ENCODE results near the gene PLAC9.

PLAC9 gene

DNA sequence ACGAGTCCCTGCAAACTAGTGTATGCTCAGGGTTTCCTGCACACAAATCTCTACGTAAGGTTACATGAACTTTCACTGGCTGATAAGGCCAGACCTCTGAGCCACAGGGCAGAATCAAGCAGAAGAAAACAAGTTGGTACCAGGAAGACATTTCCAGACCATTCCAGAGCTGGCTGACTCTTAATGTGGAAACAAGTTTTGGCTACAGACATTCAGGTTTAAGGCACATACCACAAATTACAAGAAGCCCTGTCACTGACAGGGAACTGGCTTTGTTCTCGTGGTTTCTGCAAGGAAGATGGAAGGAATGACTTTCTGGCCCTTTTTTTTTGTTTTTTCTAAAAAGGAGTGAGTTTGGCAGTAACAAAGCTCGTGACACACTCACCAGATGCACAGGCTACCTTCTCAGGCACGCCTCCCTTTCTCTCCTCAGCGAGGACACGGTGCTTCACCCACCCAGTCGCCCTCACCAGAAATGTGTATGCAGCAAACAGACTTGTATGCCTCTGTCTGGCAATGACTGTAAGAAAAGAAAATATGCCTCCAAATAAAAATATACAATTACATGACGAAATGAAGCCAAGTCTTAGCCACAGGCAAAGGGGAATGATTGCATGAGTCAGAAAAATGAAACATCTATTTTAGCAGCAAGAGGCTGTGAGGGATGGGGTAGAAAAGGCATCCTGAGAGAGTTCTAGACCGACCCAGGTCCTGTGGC is 22.6 kb downstream of the PLAC9 start:
- FAIRE-seq (no peak), DNase-seq (ENCODE audit: insufficient read length) (no peak)
- no peak for TF ChIP-seq POLR2A (IDR thresholded peaks at IDR 0.05; ENCODE audit: low read depth, low read length)
- TF ChIP-seq TAF1 (IDR thresholded peaks at IDR 0.05; ENCODE audit: borderline replicate concordance, low read depth, low read length): no peak
- TF ChIP-seq POLR2AphosphoS5 (IDR thresholded peaks at IDR 0.05; ENCODE audit: low read depth, low read length): no peak

DNA sequence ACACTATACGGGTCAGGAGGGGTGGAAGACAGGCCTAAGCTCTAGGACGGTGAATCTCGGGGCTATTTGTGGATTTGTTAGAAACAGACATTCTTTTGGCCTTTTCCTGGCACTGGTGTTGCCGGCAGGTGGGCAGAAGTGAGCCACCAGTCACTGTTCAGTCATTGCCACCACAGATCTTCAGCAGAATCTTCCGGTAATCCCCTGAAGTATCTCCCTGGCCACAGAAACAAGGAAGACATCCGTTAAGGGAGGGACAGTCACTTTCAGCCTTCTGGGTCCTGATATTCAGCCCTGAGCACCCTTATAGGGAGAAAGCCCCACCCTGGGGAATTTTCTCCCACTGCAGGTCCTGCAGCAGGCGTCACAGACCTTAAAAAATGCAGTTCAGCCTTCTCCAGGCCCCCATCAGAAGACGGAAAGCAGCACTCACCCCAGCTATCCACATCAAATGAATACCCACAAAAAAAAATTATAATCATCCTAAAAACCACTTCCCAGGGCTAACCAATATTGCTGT is 23.2 kb downstream of the PLAC9 start:
- DNase-seq (ENCODE audit: insufficient read length) (no peak), FAIRE-seq (no peak)
- no peak for TF ChIP-seq POLR2AphosphoS5 (IDR thresholded peaks at IDR 0.05; ENCODE audit: low read depth, low read length)
- no peak for TF ChIP-seq POLR2A (IDR thresholded peaks at IDR 0.05; ENCODE audit: low read depth, low read length)
- TF ChIP-seq TAF1 (IDR thresholded peaks at IDR 0.05; ENCODE audit: borderline replicate concordance, low read depth, low read length): no peak

DNA sequence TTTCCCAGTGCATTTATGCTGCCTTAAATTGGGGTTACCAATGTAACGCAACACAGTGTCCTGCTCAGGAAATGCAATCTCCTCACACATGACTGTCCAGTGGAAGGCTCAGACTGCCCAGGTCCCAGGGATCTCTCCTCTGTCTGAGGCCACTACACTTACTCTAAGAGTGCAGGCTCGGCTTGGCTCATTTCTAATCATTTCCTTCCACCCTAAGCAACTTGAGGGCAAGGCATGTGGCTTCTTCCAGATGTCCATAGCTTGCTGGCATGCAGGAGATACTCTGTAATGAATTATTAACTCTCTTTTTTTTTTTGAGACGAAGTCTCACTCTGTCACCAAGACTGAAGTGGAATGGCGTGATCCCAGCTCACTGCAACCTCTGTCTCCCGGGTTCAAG is 23.7 kb downstream of the PLAC9 start:
- no peak for FAIRE-seq
- TF ChIP-seq POLR2AphosphoS5 (IDR thresholded peaks at IDR 0.05; ENCODE audit: low read depth, low read length) (no peak), TAF1 (IDR thresholded peaks at IDR 0.05; ENCODE audit: borderline replicate concordance, low read depth, low read length) (no peak), POLR2A (IDR thresholded peaks at IDR 0.05; ENCODE audit: low read depth, low read length) (no peak)
- DNase-seq (ENCODE audit: insufficient read length): no peak

DNA sequence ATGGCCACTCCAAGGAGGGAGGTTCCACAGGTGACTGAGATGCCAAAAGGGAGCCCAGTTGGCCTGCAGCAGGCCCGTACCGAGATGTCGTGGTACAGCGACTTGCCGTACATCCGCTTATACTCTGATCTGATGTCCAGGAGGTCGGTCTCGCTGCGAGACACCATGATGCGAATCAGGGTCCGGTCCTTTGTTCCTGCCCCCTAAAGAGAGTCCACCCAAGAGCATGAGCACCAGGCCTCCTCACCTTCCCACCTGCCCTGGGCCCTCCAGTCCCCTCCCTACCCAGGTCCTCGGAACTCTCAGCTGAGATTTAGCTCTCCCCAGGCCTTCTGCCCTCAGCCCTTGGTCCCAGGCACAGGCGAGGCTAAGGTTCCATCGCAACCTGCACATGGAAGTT is 25.0 kb downstream of the PLAC9 start:
- DNase-seq (ENCODE audit: insufficient read length): no peak
- no peak for FAIRE-seq
- TF ChIP-seq POLR2AphosphoS5 (IDR thresholded peaks at IDR 0.05; ENCODE audit: low read depth, low read length) (no peak), POLR2A (IDR thresholded peaks at IDR 0.05; ENCODE audit: low read depth, low read length) (no peak), TAF1 (IDR thresholded peaks at IDR 0.05; ENCODE audit: borderline replicate concordance, low read depth, low read length) (no peak)

DNA sequence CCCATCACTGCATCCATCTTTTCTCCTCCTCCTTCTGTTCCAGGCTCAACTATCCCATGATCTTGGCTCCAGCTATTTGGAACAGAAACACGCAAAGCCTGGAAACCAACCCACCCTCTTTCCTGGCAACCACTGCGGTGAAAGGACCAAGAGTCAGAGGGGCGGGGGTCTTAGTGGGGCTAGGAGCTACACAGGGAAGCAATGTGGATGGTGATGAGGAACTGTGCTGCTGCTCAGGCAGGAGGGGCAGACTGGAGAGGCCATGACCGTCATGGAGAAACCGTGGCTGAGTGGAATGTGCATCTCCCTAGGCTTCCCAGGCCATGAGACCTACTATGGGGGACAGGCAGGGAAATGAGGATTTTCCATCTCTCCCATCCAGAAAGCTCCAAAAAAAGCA is 25.6 kb downstream of the PLAC9 start:
- no peak for TF ChIP-seq TAF1 (IDR thresholded peaks at IDR 0.05; ENCODE audit: borderline replicate concordance, low read depth, low read length)
- TF ChIP-seq POLR2A (IDR thresholded peaks at IDR 0.05; ENCODE audit: low read depth, low read length): no peak
- TF ChIP-seq POLR2AphosphoS5 (IDR thresholded peaks at IDR 0.05; ENCODE audit: low read depth, low read length): no peak
- FAIRE-seq (no peak), DNase-seq (ENCODE audit: insufficient read length) (no peak)

DNA sequence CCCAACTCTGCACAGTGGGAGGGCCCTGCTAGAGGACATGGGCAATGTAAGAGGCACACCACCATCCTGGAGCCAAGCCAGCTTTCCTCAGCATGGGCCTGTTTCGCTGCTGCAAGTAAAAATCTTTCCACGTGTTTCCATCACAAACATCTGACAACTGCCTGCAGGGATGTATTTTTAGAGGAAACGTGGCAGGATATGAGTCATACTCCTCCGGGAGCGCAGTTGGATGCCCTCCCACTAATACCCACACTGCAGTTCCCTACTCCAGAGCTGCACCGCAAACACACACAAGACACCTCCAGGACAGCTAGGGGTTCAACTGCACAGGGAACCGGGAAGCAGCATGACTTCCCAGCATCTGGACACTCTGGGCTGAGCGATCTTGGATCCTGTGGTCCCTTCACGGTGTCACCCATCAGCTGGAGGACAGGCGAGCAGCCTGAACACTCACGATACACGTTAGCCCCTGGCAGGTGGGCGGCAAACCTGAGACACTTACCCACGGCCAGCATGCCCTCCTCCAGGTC is 26.1 kb downstream of the PLAC9 start:
- TF ChIP-seq POLR2A (IDR thresholded peaks at IDR 0.05; ENCODE audit: low read depth, low read length) (no peak), TAF1 (IDR thresholded peaks at IDR 0.05; ENCODE audit: borderline replicate concordance, low read depth, low read length) (no peak)
- DNase-seq (ENCODE audit: insufficient read length): no peak
- FAIRE-seq: no peak

DNA sequence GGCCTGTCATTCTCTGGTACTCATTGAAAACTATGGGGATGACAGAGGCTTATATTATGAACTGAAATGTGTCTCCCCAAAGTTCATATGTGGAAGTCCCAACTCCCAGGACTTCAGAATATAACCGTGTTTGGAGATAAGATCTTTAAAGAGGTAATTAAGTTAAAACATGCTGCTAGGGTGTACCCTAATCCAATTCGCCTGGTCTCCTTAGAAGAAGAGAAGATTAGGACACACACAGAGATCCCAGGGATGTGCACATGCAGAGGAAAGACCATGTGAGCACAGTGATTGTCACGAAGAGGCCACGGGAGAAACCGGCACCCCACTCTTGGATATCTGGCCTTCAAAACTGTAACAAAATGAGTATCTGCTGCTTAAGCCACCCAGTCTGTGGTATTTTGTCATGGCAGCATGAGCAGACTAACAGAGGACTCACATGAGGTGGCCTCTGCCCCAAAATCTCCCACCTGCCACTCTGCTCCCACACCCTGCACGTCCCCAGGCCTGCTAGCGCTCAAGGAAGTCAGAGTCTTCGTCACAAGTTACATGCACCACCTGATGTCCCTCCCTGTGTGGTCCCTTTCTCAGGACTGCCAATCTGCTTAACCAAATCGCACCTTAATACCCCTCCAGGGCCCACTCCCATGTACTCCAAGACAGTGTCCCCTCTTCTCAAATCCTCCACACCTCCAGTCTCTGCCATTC is 26.8 kb downstream of the PLAC9 start:
- TF ChIP-seq POLR2AphosphoS5 (IDR thresholded peaks at IDR 0.05; ENCODE audit: low read depth, low read length): no peak
- TF ChIP-seq TAF1 (IDR thresholded peaks at IDR 0.05; ENCODE audit: borderline replicate concordance, low read depth, low read length): no peak
- TF ChIP-seq POLR2A (IDR thresholded peaks at IDR 0.05; ENCODE audit: low read depth, low read length): no peak
- no peak for DNase-seq (ENCODE audit: insufficient read length)
- no peak for FAIRE-seq

DNA sequence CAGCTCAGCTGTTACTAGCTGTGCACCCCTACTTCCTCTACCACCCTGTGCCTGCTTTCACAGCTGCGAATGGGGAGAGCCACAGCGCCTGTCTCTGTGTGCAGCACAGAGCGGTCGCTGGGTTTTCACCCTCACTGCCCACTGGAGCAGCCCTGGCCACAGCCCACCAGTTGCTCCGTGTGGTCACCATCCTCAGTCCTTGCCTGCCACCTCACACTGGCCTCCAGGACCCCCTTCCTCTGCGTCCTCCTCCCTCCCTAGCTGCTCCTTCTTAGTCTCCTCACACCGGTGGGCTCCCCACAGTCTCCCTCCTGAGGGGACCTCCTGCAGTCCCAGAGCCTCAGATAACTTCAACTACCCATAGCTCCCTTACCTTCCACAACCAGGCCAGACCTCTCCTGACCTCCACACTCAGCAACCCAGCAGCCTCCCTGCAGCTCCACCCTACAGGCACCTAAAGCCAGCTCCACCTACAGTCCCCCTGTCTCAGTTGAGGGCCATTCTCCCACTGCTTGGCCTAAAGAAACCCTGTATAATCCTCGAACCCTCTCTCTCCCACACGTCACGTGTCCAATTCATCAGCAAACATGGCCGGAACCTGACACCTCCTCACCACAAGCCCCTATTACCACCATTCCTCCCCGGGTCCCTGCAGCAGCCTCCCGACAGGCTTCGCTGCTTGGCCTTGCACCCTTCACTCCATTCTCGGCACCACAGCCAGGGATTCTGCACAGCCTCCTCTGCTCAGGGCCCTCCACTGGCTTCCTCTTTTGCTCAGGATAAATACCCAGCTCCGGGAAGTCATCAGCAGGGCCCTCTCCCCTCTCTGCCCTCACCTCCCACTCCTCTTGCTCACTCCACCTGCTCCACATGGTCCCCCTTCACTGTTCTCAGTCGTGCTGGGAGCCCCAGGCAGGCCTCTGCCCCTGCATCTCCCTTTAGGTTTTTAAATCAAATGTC is 28.1 kb downstream of the PLAC9 start:
- FAIRE-seq (no peak), DNase-seq (ENCODE audit: insufficient read length) (no peak)
- TF ChIP-seq POLR2AphosphoS5 (IDR thresholded peaks at IDR 0.05; ENCODE audit: low read depth, low read length) (no peak), TAF1 (IDR thresholded peaks at IDR 0.05; ENCODE audit: borderline replicate concordance, low read depth, low read length) (no peak), POLR2A (IDR thresholded peaks at IDR 0.05; ENCODE audit: low read depth, low read length) (no peak)

DNA sequence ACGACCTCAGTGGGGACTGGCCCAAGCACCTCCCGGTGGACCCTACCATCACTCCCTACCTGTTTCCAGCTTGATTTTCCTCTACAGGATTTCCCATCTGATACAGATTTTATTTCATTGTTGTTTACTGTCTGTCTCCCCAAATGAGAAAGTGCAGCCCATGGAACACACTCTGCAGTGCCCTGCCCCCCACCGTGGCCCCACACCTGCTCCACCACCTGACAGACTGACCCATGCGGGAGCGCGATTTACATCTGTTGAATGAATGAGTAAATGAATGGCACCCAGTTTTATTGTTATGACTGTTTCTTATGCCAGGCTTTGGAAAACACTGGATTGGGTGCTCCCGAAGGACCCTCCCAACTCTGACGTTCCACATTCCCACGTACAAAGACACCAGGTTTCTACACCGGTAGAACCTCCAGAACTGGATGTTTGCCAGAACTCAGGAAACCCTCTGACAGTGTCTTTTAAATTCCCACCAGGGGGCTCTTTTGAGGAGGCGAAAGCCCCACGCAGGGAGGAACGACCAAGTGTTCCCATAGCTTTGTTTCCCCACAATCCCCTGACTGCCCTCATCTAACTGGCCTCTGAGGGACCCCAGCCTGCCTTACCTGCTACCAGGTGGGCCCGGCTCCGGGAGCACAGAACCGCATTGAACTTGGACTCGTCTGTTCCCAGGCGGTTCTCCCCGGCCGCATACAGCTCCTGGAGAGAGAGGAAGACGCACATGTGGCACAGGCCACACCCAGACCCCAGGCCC is 29.0 kb downstream of the PLAC9 start:
- TF ChIP-seq TAF1 (IDR thresholded peaks at IDR 0.05; ENCODE audit: borderline replicate concordance, low read depth, low read length) (no peak), POLR2A (IDR thresholded peaks at IDR 0.05; ENCODE audit: low read depth, low read length) (no peak), POLR2AphosphoS5 (IDR thresholded peaks at IDR 0.05; ENCODE audit: low read depth, low read length) (no peak)
- no peak for DNase-seq (ENCODE audit: insufficient read length)
- no peak for FAIRE-seq

DNA sequence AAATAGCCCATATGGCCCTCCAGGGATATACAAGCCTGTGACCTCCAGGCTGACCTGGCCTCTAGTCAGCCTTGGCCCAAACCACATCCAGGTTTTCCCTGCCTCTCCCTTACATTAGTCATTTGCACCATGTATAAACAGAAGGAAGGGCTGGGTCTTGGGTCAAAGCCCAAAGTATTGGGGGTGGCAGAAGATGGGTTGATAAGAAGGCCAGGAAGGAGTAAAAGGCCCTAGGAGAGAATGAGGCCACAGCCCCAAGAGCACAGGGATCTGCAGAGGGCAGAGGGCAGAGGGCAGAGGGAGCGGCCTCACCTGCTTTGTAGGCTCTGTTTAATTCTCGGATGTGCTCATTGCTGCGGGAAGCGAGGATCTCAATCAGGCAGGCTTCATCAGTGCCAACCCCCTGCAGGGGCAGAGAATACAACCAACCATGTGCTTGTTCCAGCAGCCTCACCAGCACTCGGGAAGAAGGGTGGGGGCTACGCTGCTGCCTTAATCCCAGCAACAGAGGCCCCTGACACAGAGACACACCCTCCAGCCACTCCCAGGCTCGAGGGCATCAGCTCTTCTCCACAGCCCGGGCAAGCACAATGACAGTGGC is 31.3 kb downstream of the PLAC9 start:
- FAIRE-seq (no peak), DNase-seq (ENCODE audit: insufficient read length) (no peak)
- no peak for TF ChIP-seq POLR2AphosphoS5 (IDR thresholded peaks at IDR 0.05; ENCODE audit: low read depth, low read length)
- TF ChIP-seq TAF1 (IDR thresholded peaks at IDR 0.05; ENCODE audit: borderline replicate concordance, low read depth, low read length): no peak
- TF ChIP-seq POLR2A (IDR thresholded peaks at IDR 0.05; ENCODE audit: low read depth, low read length): no peak
